Prostate gland (tissue), 2 donors: ENCODE measurements around the gene ETV6.

Experiments used
- POLR2A ChIP-seq: fragments of 450-650 bp; IDR thresholded peaks from one replicate; pipeline ENCODE4 v1.6.1; 2016; ENCODE audit warnings: antibody characterized with exemption, mild to moderate bottlenecking
- POLR2AphosphoS5 ChIP-seq: sonication (generic); formaldehyde crosslinking; IDR thresholded peaks from one replicate; pipeline ENCODE4 v1.6.1; 2017; ENCODE audit warnings: antibody characterized with exemption
- TF ChIP-seq, protein P1 (sequence below), 4 experiments: fragments of 200-600 bp in 2 of 4; fragments of 450-650 bp in 2 of 4; sonication (generic) in 2 of 4; IDR thresholded peaks; 1 replicate in 3 of 4; 2 replicates in 1 of 4; pipeline ENCODE4 v1.5.1; 2016 to 2019; ENCODE audit warnings: antibody characterized with exemption in 4 of 4, mild to moderate bottlenecking in 2 of 4, moderate library complexity in 2 of 4

DNA sequence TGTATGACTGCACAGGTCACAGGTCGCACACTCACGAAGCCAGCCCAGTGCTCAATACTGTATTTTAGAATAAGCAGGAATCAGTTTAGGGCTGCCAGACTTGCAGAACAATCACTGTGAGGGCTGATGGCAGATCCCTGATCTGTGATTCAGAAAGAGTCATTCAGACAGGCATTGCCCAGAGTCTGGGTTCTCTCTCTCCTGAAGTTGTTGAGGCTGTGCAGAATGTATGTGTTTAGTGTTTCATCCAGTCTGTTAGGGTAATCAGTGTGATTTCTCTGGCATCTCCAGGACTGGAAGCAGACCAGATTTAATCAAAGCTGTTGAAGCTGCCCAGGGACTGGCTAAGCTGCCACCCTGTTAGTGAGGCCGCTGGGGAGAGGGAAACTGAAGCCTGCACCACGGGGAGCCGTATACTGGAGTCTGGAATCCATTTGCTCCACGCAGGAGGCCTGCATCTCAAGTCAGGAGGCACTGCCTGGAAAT, 69.3 kb downstream of the ETV6 start:
- TF ChIP-seq, protein P1, sequence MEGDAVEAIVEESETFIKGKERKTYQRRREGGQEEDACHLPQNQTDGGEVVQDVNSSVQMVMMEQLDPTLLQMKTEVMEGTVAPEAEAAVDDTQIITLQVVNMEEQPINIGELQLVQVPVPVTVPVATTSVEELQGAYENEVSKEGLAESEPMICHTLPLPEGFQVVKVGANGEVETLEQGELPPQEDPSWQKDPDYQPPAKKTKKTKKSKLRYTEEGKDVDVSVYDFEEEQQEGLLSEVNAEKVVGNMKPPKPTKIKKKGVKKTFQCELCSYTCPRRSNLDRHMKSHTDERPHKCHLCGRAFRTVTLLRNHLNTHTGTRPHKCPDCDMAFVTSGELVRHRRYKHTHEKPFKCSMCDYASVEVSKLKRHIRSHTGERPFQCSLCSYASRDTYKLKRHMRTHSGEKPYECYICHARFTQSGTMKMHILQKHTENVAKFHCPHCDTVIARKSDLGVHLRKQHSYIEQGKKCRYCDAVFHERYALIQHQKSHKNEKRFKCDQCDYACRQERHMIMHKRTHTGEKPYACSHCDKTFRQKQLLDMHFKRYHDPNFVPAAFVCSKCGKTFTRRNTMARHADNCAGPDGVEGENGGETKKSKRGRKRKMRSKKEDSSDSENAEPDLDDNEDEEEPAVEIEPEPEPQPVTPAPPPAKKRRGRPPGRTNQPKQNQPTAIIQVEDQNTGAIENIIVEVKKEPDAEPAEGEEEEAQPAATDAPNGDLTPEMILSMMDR (IDR thresholded peaks at IDR 0.05) = no peak
- TF ChIP-seq POLR2A (no peak), POLR2AphosphoS5 (no peak)
